ENCODE results near the gene KIAA0825.
"Not testable (repeated sequence)": the region's sequence is repeated elsewhere in the genome, so short reads cannot be mapped to it uniquely, and the experiment has no call there.

Gene KIAA0825

GRCh38 chr5:94577466-94578245, 40.7 kb downstream of the KIAA0825 start:
- DNase-seq, result no peak

- no peak for DNase-seq
Measured at GRCh38 chr5:94575196-94575595, 43.2 kb downstream of the KIAA0825 start.

- DNase-seq, result not testable (repeated sequence)
Measured at GRCh38 chr5:94573349-94573748, 45.1 kb downstream of the KIAA0825 start.

- no peak for DNase-seq
Measured at GRCh38 chr5:94571415-94571814, 47.0 kb downstream of the KIAA0825 start.

GRCh38 chr5:94564812-94565211, 53.6 kb downstream of the KIAA0825 start:
- DNase-seq, result no peak

GRCh38 chr5:94562327-94562971, 56.0 kb downstream of the KIAA0825 start:
- DNase-seq, result no peak

GRCh38 chr5:94558028-94558427, 60.4 kb downstream of the KIAA0825 start:
- no peak for DNase-seq

GRCh38 chr5:94551858-94552257, 66.5 kb downstream of the KIAA0825 start:
- DNase-seq, result no peak

GRCh38 chr5:94545870-94546625, 72.4 kb downstream of the KIAA0825 start:
- no peak for DNase-seq

- DNase-seq, result no peak
Measured at GRCh38 chr5:94544875-94545547, 73.4 kb downstream of the KIAA0825 start.

GRCh38 chr5:94544031-94544650, 74.3 kb downstream of the KIAA0825 start:
- DNase-seq, result no peak

GRCh38 chr5:94540856-94541494, 77.4 kb downstream of the KIAA0825 start:
- DNase-seq, result no peak

- DNase-seq, result no peak
Measured at GRCh38 chr5:94538260-94538659, 80.1 kb downstream of the KIAA0825 start.

GRCh38 chr5:94526706-94527105, 91.7 kb downstream of the KIAA0825 start:
- no peak for DNase-seq

- no peak for DNase-seq
Measured at GRCh38 chr5:94524841-94525697, 93.3 kb downstream of the KIAA0825 start.

- DNase-seq, result no peak
Measured at GRCh38 chr5:94523018-94523417, 95.4 kb downstream of the KIAA0825 start.

GRCh38 chr5:94522117-94522516, 96.3 kb downstream of the KIAA0825 start:
- DNase-seq, result no peak

- no peak for DNase-seq
Measured at GRCh38 chr5:94517490-94518488, 100.6 kb downstream of the KIAA0825 start.

GRCh38 chr5:94516148-94516547, 102.3 kb downstream of the KIAA0825 start:
- DNase-seq, result no peak

Measured in activated naive CD4-positive, alpha-beta T cell treated with anti-CD3 and anti-CD28 coated beads, Interleukin-2, amount 50 U/mL, for 16 hours (primary cell).